Suprapubic skin (tissue), 4 donors: ENCODE data around the gene CETN1. TPM values are rescaled to one million over a fixed set of nuclear protein-coding genes. Genes with fewer than 3 reads are reported as not detected.

ENCODE experiments used
- DNase-seq, 2 donors: peaks; one replicate each; pipeline ENCODE4 v3.0.0-alpha.2; 2019; ENCODE audit warnings: low spot score in 2 of 2
- H3K27ac ChIP-seq: fragments of 200-600 bp; sonication (generic); one replicate; pipeline ENCODE4 v1.5.1; 2019
- H3K27me3 ChIP-seq: fragments of 200-600 bp; sonication (generic); one replicate; pipeline ENCODE4 v1.5.1; 2019
- H3K36me3 ChIP-seq: fragments of 200-600 bp; sonication (generic); one replicate; pipeline ENCODE4 v1.5.1; 2019
- H3K4me1 ChIP-seq: fragments of 200-600 bp; sonication (generic); one replicate; pipeline ENCODE4 v1.5.1; 2019
- H3K4me3 ChIP-seq: fragments of 200-600 bp; sonication (generic); one replicate; pipeline ENCODE4 v1.5.1; 2019; ENCODE audit warnings: mild to moderate bottlenecking
- H3K9me3 ChIP-seq: fragments of 200-600 bp; sonication (generic); one replicate; pipeline ENCODE4 v1.5.1; 2019
- EP300 ChIP-seq: sonication (generic); formaldehyde crosslinking; IDR thresholded peaks from one replicate; pipeline ENCODE4 v1.6.1; 2017; ENCODE audit warnings: antibody characterized with exemption
- POLR2A ChIP-seq, 2 donors: fragments of 450-650 bp; IDR thresholded peaks; one replicate each; pipeline ENCODE4 v1.6.1; 2017; ENCODE audit warnings: antibody characterized with exemption in 2 of 2, mild to moderate bottlenecking in 2 of 2, moderate library complexity in 2 of 2
- POLR2AphosphoS5 ChIP-seq, 3 donors: sonication (generic); formaldehyde crosslinking; IDR thresholded peaks; one replicate each; pipeline ENCODE4 v1.6.1; 2017; ENCODE audit warnings: antibody characterized with exemption in 3 of 3
- WGBS: methylation state at CpG from one replicate; pipeline ENCODE4 v1.1.5; 2018; 5-methylcytosine and 5-hydroxymethylcytosine counted together
- total RNA-seq, 4 donors: library from RNA; depleted of rRNA; stranded (reverse); fragments of >200 nt; gene quantifications; one replicate each; pipeline ENCODE4 v1.1.0, GENCODE V29; 2016
- TF ChIP-seq, protein P1 (sequence below), 2 donors: fragments of 200-600 bp in 1 of 2; fragments of 450-650 bp in 1 of 2; sonication (generic) in 1 of 2; IDR thresholded peaks; one replicate each; pipeline ENCODE4 v1.5.1; 2016 to 2019; ENCODE audit warnings: antibody characterized with exemption in 2 of 2, mild to moderate bottlenecking in 1 of 2, moderate library complexity in 1 of 2

Gene CETN1
- total RNA-seq, 4 donors from 2014 or later = not detected

DNA sequence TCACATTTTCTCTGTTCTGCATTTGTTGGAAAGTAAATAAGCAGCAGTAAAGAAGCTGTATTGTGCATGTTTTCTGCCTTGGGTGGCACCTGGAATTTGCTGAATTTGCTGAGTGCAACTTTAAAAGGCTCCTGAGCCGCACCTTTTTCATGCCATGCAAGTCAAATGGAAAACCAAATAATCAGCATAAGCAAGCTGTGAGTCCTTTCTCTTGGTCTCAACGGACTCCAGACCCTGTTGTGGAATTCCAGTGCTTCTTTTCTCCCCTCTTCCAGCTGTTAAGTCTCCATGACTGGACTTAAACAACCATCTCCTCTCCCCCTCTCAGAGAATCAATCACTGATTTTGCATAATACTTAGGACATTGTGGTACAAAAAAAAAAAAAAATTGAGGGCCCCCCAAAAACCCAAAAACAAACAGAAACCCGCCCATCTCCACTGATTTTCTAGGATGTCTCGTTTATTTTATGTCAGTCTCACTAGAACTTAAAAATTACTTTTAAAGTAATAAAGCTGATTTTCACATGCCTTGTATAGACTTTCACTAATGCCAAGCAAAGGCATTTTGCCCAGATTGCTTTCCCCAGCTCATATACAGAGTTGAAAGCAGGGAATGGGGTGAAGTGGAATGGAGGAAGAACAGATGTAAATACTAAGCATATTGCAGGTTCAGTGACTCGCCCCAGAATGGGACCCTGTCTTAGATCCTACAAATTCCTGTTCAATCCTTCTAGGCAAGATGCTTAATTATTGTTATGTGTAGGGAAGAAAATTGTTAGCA, 5.1 kb upstream of the CETN1 start:
- Histone ChIP-seq H3K27ac (no peak overlapping the region), H3K36me3 (no peaks in the 10 kb centered on the region), H3K27me3 (no peaks in the 10 kb centered on the region), H3K4me1 (no peaks in the 10 kb centered on the region), H3K9me3 (no peaks in the 10 kb centered on the region), H3K4me3 (no peak overlapping the region)
- TF ChIP-seq EP300 (no peak), POLR2AphosphoS5 (IDR thresholded peaks at IDR 0.05) (no peak), POLR2A (IDR thresholded peaks at IDR 0.05) (no peak)
- TF ChIP-seq, protein P1, sequence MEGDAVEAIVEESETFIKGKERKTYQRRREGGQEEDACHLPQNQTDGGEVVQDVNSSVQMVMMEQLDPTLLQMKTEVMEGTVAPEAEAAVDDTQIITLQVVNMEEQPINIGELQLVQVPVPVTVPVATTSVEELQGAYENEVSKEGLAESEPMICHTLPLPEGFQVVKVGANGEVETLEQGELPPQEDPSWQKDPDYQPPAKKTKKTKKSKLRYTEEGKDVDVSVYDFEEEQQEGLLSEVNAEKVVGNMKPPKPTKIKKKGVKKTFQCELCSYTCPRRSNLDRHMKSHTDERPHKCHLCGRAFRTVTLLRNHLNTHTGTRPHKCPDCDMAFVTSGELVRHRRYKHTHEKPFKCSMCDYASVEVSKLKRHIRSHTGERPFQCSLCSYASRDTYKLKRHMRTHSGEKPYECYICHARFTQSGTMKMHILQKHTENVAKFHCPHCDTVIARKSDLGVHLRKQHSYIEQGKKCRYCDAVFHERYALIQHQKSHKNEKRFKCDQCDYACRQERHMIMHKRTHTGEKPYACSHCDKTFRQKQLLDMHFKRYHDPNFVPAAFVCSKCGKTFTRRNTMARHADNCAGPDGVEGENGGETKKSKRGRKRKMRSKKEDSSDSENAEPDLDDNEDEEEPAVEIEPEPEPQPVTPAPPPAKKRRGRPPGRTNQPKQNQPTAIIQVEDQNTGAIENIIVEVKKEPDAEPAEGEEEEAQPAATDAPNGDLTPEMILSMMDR (IDR thresholded peaks at IDR 0.05) = no peak
- DNase-seq = no peak
- 71% methylated on average over 4 of the region's 5 CpGs for WGBS

DNA sequence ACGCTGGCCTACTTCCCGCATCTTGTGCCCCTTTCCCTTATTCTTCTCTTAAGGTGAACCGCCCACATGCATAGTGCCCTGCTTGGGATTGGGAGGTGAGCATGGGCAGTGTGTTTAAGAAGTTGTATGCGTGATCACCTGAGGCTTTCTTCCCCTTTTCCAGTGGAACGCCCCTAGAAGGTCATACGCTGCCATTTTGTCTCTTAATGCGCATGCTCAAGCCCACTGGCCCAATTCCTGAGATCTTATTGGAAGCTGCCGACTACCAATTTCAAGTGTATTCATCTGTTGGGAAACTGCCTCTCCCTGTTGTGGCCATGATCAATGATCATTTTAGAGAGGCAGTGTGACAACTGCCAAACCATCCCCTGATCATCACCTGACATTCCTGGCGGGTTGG, 3.3 kb upstream of the CETN1 start:
- TF ChIP-seq POLR2A (IDR thresholded peaks at IDR 0.05) (no peak), EP300 (no peak), POLR2AphosphoS5 (IDR thresholded peaks at IDR 0.05) (no peak)
- TF ChIP-seq, protein P1 (IDR thresholded peaks at IDR 0.05) = no peak
- H3K9me3 ChIP-seq = no peaks in the 10 kb centered on the region
- H3K4me1 ChIP-seq = no peaks in the 10 kb centered on the region
- no peak overlapping the region for H3K27ac ChIP-seq
- H3K27me3 ChIP-seq = no peaks in the 10 kb centered on the region
- DNase-seq = no peak
- H3K4me3 ChIP-seq = no peak overlapping the region
- 99% methylated on average over 9 of the region's 9 CpGs for WGBS
- no peaks in the 10 kb centered on the region for H3K36me3 ChIP-seq

DNA sequence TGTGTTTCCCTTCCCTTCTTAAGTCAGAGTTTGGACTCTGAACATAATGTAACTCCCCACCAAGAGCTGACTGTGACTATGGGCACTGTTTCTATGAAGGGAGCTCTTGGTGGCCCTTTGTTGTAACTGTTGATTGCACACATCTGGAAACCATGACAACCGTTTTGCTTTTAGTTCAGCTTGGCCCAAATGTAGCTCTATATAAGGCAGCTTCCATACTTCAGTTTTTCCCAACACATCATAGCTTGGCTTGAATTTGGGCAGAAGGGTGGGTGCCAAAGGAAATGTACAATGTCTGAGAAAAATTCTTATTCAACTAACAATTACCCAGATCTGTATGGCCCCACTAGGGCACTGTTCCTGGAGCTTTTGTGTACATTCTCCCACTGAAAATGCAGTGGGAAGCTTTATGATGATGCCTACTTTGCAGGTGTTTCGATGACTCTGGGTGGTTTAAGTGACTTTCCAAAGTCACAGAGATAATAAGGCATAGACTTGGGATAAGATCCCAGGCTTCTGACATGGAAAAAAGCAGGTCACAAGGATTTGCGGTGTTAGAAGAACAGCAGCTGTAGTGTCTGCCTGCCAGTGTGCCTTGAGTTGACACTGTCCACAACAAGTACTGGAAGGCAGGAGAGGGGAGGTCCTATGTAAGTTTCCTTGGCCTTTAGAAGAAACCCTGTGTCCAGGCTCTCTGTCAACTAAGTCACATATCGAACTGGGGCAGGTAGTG, 2.4 kb upstream of the CETN1 start:
- no peaks in the 10 kb centered on the region for H3K4me1 ChIP-seq
- no peak overlapping the region for H3K4me3 ChIP-seq
- DNase-seq = no peak
- TF ChIP-seq POLR2AphosphoS5 (IDR thresholded peaks at IDR 0.05) (no peak), POLR2A (IDR thresholded peaks at IDR 0.05) (no peak), EP300 (no peak)
- TF ChIP-seq, protein P1 (IDR thresholded peaks at IDR 0.05) = no peak
- H3K27me3 ChIP-seq = no peaks in the 10 kb centered on the region
- H3K27ac ChIP-seq = no peak overlapping the region
- no peaks in the 10 kb centered on the region for H3K9me3 ChIP-seq
- 80% methylated on average over 4 of the region's 4 CpGs for WGBS
- H3K36me3 ChIP-seq = no peaks in the 10 kb centered on the region

DNA sequence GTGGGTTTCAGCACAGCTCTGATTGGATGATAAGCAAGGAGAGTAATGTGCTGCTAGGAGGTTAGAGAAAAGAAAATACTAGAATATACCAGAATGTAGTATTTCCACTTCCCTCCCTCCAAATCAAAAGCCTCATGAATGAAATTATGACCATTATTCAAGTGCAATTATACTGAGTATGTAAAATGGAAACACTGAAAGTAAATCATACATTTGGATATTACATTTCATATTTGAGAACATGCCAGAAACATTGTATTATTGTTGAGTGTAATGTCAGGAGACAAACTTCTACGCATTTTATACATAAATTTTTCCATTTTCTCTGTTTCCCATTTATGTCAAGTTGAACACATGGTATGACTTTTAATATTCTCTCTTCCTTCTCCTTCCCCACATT, 942 bp upstream of the CETN1 start:
- WGBS = 93% methylated on average over 1 of the region's 1 CpG
- Histone ChIP-seq H3K4me3 (no peak overlapping the region), H3K36me3 (no peaks in the 10 kb centered on the region), H3K27me3 (no peaks in the 10 kb centered on the region), H3K27ac (no peak overlapping the region), H3K9me3 (no peaks in the 10 kb centered on the region), H3K4me1 (no peaks in the 10 kb centered on the region)
- DNase-seq = no peak
- no peak for TF ChIP-seq POLR2A (IDR thresholded peaks at IDR 0.05)
- TF ChIP-seq EP300 = no peak
- TF ChIP-seq, protein P1 (IDR thresholded peaks at IDR 0.05) = no peak
- TF ChIP-seq POLR2AphosphoS5 (IDR thresholded peaks at IDR 0.05) = no peak

DNA sequence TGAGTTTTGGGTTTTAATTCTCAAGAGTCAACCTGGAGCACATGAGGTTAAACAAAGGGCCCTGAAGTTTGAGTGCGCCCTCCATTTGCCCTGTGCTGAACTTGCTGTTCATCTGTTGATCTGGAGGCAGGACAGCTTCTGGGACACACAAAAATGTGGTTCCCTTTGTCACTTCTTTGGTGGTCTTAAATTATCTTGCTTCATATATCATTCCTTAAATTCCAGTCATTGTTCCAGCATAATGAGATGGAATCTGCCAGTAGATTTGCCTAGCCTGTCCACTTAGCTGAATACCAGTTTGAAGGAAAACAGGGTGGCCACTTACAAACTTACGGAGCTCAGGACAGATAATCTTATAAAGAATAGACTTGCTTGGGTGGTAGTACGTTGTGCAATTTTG, 916 bp downstream of the CETN1 start:
- DNase-seq = no peak
- H3K4me1 ChIP-seq = no peaks in the 10 kb centered on the region
- no peak for TF ChIP-seq POLR2A (IDR thresholded peaks at IDR 0.05)
- H3K4me3 ChIP-seq = no peak overlapping the region
- no peaks in the 10 kb centered on the region for H3K36me3 ChIP-seq
- WGBS = 90% methylated on average over 3 of the region's 3 CpGs
- no peaks in the 10 kb centered on the region for H3K9me3 ChIP-seq
- H3K27ac ChIP-seq = no peak overlapping the region
- H3K27me3 ChIP-seq = no peaks in the 10 kb centered on the region
